Suprapubic skin (tissue), 4 donors: ENCODE results near the gene NCAPG. TPM values are rescaled to one million over a fixed set of nuclear protein-coding genes. Genes with fewer than 3 reads are reported as not detected.
A peak's percentile ranks its signal among the peaks of the same experiment; 100 is the strongest.
"Not testable (repeated sequence)": the region's sequence is repeated elsewhere in the genome, so short reads cannot be mapped to it uniquely, and the experiment has no call there.

Source experiments
- DNase-seq, 2 donors: peaks; one replicate each; pipeline ENCODE4 v3.0.0-alpha.2; 2019; ENCODE audit warnings: low spot score in 2 of 2
- H3K27ac ChIP-seq: fragments of 200-600 bp; sonication (generic); one replicate; pipeline ENCODE4 v1.5.1; 2019
- H3K27me3 ChIP-seq: fragments of 200-600 bp; sonication (generic); one replicate; pipeline ENCODE4 v1.5.1; 2019
- H3K36me3 ChIP-seq: fragments of 200-600 bp; sonication (generic); one replicate; pipeline ENCODE4 v1.5.1; 2019
- H3K4me1 ChIP-seq: fragments of 200-600 bp; sonication (generic); one replicate; pipeline ENCODE4 v1.5.1; 2019
- H3K4me3 ChIP-seq: fragments of 200-600 bp; sonication (generic); one replicate; pipeline ENCODE4 v1.5.1; 2019; ENCODE audit warnings: mild to moderate bottlenecking
- H3K9me3 ChIP-seq: fragments of 200-600 bp; sonication (generic); one replicate; pipeline ENCODE4 v1.5.1; 2019
- EP300 ChIP-seq: sonication (generic); formaldehyde crosslinking; IDR thresholded peaks from one replicate; pipeline ENCODE4 v1.6.1; 2017; ENCODE audit warnings: antibody characterized with exemption
- POLR2A ChIP-seq, 2 donors: fragments of 450-650 bp; IDR thresholded peaks; one replicate each; pipeline ENCODE4 v1.6.1; 2017; ENCODE audit warnings: antibody characterized with exemption in 2 of 2, mild to moderate bottlenecking in 2 of 2, moderate library complexity in 2 of 2
- POLR2AphosphoS5 ChIP-seq, 3 donors: sonication (generic); formaldehyde crosslinking; IDR thresholded peaks; one replicate each; pipeline ENCODE4 v1.6.1; 2017; ENCODE audit warnings: antibody characterized with exemption in 3 of 3
- WGBS: methylation state at CpG from one replicate; pipeline ENCODE4 v1.1.5; 2018; 5-methylcytosine and 5-hydroxymethylcytosine counted together
- total RNA-seq, 4 donors: library from RNA; depleted of rRNA; stranded (reverse); fragments of >200 nt; gene quantifications; one replicate each; pipeline ENCODE4 v1.1.0, GENCODE V29; 2016
- TF ChIP-seq, protein P1 (sequence below), 2 donors: fragments of 200-600 bp in 1 of 2; fragments of 450-650 bp in 1 of 2; sonication (generic) in 1 of 2; IDR thresholded peaks; one replicate each; pipeline ENCODE4 v1.5.1; 2016 to 2019; ENCODE audit warnings: antibody characterized with exemption in 2 of 2, mild to moderate bottlenecking in 1 of 2, moderate library complexity in 1 of 2

NCAPG gene
- total RNA-seq, 4 donors from 2014 or later, result 1.6 to 10.7 (median 4.2) TPM

DNA sequence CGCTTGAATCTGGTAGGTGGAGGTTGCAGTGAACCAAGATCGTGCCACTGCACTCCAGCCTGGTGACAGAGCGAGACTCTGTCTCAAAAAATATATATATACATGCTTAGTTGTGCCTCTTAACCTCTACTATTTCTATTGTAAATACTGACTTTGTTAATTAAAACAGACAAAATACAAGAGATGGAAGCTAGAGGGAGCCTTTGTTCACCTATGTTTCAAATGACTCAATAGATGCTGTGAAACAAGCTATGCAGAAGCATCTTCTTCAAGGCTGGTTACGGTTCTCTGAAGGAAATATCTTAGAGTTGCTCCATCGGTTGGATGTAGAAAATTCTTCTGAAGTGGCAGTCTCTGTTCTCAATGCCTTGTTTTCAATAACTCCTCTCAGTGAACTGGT lies 6.2 kb downstream of the NCAPG start:
- H3K27ac ChIP-seq, result no peak overlapping the region
- H3K27me3 ChIP-seq, result no peaks in the 10 kb centered on the region
- 57% methylated on average over 5 of the region's 5 CpGs for WGBS
- no peak for DNase-seq
- H3K4me3 ChIP-seq, result no peak overlapping the region
- no peak for TF ChIP-seq POLR2A (IDR thresholded peaks at IDR 0.05)
- no peak for TF ChIP-seq POLR2AphosphoS5 (IDR thresholded peaks at IDR 0.05)
- TF ChIP-seq, protein P1, sequence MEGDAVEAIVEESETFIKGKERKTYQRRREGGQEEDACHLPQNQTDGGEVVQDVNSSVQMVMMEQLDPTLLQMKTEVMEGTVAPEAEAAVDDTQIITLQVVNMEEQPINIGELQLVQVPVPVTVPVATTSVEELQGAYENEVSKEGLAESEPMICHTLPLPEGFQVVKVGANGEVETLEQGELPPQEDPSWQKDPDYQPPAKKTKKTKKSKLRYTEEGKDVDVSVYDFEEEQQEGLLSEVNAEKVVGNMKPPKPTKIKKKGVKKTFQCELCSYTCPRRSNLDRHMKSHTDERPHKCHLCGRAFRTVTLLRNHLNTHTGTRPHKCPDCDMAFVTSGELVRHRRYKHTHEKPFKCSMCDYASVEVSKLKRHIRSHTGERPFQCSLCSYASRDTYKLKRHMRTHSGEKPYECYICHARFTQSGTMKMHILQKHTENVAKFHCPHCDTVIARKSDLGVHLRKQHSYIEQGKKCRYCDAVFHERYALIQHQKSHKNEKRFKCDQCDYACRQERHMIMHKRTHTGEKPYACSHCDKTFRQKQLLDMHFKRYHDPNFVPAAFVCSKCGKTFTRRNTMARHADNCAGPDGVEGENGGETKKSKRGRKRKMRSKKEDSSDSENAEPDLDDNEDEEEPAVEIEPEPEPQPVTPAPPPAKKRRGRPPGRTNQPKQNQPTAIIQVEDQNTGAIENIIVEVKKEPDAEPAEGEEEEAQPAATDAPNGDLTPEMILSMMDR (IDR thresholded peaks at IDR 0.05), result peak in 1 of 2 donors; percentile 35
- no peak for TF ChIP-seq EP300
- no peaks in the 10 kb centered on the region for H3K36me3 ChIP-seq
- no peaks in the 10 kb centered on the region for H3K4me1 ChIP-seq
- H3K9me3 ChIP-seq, result no peaks in the 10 kb centered on the region

- Histone ChIP-seq H3K4me3 (no peak overlapping the region), H3K36me3 (no peaks in the 10 kb centered on the region), H3K27me3 (no peaks in the 10 kb centered on the region), H3K9me3 (no peaks in the 10 kb centered on the region), H3K27ac (no peak overlapping the region), H3K4me1 (no peaks in the 10 kb centered on the region)
- 88% methylated on average over 1 of the region's 1 CpG for WGBS
- TF ChIP-seq EP300 (no peak), POLR2A (IDR thresholded peaks at IDR 0.05) (no peak), POLR2AphosphoS5 (IDR thresholded peaks at IDR 0.05) (no peak)
- TF ChIP-seq, protein P1 (IDR thresholded peaks at IDR 0.05), result no peak
- DNase-seq, result no peak
Measured at GRCh38 chr4:17823871-17824669, 13.3 kb downstream of the NCAPG start.

GRCh38 chr4:17846266-17846665 lies 35.5 kb downstream of the NCAPG start:
- H3K27ac ChIP-seq, result no peak overlapping the region
- H3K4me1 ChIP-seq, result no peaks in the 10 kb centered on the region
- TF ChIP-seq POLR2AphosphoS5 (IDR thresholded peaks at IDR 0.05) (no peak), POLR2A (IDR thresholded peaks at IDR 0.05) (no peak), EP300 (no peak)
- TF ChIP-seq, protein P1 (IDR thresholded peaks at IDR 0.05), result no peak
- H3K36me3 ChIP-seq, result no peaks in the 10 kb centered on the region
- no peaks in the 10 kb centered on the region for H3K9me3 ChIP-seq
- 81% methylated on average over 2 of the region's 2 CpGs for WGBS
- no peak for DNase-seq
- H3K27me3 ChIP-seq, result no peaks in the 10 kb centered on the region
- no peak overlapping the region for H3K4me3 ChIP-seq

DNA sequence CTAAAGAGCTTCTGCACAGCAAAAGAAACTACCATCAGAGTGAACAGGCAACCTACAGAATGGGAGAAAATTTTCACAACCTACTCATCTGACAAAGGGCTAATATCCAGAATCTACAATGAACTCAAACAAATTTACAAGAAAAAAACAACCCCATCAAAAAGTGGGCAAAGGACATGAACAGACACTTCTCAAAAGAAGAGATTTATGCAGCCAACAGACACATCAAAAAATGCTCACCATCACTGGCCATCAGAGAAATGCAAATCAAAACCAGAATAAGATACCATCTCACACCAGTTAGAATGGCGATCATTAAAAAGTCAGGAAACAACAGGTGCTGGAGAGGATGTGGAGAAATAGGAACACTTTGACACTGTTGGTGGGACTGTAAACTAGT lies 39.5 kb downstream of the NCAPG start:
- 75% methylated on average over 1 of the region's 1 CpG for WGBS
- not testable (repeated sequence) for H3K27ac ChIP-seq, H3K36me3 ChIP-seq, H3K9me3 ChIP-seq, H3K4me3 ChIP-seq, DNase-seq, H3K4me1 ChIP-seq, H3K27me3 ChIP-seq

GRCh38 chr4:17851959-17852358 lies 41.2 kb downstream of the NCAPG start:
- no peak for TF ChIP-seq EP300
- TF ChIP-seq POLR2A (IDR thresholded peaks at IDR 0.05), result no peak
- TF ChIP-seq, protein P1 (IDR thresholded peaks at IDR 0.05), result no peak
- TF ChIP-seq POLR2AphosphoS5 (IDR thresholded peaks at IDR 0.05), result no peak
- no peaks in the 10 kb centered on the region for H3K9me3 ChIP-seq
- no peaks in the 10 kb centered on the region for H3K4me1 ChIP-seq
- no peaks in the 10 kb centered on the region for H3K27me3 ChIP-seq
- no peak overlapping the region for H3K27ac ChIP-seq
- no peak for DNase-seq
- H3K4me3 ChIP-seq, result no peak overlapping the region
- H3K36me3 ChIP-seq, result no peaks in the 10 kb centered on the region
